HG03159 (cell line): ENCODE measurements around the gene TRAF2.
"Not testable (repeated sequence)": the region's sequence is repeated elsewhere in the genome, so short reads cannot be mapped to it uniquely, and the experiment has no call there.

Experiments
- ATAC-seq: cut with Tn5 transposase; IDR thresholded peaks from one replicate; pipeline ENCODE4 v1.9.1; 2021; ENCODE audit warnings: mild to moderate bottlenecking, moderate library complexity; ENCODE audit not compliant: unreplicated experiment

Gene TRAF2

DNA sequence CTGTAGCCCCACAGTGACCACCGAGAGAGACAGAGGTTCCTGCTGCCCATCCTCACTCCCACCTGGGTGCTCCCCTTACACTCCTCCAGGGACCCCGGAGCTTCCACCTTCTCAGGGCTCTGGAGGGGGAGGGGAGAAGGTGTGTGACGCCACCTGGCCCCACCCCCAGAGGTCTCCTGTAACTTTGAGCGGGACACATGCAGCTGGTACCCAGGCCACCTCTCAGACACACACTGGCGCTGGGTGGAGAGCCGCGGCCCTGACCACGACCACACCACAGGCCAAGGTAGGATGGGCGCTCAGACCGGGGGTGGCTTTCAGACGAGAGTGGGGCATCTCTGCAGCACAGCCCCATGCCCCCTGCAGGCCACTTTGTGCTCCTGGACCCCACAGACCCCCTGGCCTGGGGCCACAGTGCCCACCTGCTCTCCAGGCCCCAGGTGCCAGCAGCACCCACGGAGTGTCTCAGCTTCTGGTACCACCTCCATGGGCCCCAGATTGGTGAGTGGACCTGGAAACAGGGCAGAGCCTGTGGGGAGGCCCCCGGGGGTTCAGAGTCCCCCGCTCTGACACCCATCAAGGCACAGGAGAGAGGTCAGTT, 29.7 kb upstream of the TRAF2 start:
- no peak for ATAC-seq

DNA sequence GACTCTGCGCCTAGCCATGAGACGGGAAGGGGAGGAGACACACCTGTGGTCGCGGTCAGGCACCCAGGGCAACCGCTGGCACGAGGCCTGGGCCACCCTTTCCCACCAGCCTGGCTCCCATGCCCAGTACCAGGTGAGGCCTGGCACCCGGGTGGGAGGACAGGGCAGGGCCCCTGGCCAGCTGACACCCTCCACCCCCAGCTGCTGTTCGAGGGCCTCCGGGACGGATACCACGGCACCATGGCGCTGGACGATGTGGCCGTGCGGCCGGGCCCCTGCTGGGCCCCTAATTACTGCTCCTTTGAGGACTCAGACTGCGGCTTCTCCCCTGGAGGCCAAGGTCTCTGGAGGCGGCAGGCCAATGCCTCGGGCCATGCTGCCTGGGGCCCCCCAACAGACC, 29.1 kb upstream of the TRAF2 start:
- no peak for ATAC-seq

DNA sequence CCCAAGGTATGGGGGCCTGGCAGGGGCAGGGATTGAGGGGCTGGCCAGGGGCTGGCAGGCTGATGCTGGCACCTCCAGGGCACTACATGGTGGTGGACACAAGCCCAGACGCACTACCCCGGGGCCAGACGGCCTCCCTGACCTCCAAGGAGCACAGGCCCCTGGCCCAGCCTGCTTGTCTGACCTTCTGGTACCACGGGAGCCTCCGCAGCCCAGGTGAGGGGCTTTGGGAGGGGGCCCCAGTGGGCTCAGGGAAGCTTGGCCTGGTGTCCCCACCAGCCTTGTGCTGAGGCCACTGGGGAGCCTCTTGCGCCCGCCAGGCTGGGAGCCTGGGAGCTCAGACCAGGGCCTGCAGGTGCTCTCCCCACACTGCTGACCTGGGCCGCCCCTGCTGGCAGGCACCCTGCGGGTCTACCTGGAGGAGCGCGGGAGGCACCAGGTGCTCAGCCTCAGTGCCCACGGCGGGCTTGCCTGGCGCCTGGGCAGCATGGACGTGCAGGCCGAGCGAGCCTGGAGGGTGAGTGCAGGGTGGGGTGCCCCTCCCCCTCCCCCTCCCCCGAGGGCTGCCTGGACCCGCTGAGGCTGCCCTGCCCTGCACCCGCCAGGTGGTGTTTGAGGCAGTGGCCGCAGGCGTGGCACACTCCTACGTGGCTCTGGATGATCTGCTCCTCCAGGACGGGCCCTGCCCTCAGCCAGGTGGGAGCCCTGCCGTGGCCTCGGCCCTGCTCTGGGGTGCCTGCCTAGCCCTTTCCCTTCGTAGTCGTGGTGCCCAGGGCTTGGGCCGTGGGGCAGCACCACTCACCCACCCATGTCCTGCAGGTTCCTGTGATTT, 28.5 kb upstream of the TRAF2 start:
- ATAC-seq, result no peak

DNA sequence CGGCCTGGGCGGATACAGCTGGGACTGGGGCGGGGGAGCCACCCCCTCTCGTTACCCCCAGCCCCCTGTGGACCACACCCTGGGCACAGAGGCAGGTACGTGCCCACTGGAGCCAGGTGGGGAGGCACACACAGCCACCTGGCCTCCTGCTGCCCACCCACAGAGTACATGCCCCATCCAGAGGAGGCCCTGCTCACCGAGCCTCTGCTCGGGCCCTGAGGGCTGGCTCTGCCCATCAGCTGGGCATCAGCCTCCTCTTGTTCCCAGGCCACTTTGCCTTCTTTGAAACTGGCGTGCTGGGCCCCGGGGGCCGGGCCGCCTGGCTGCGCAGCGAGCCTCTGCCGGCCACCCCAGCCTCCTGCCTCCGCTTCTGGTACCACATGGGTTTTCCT, 27.9 kb upstream of the TRAF2 start:
- no peak for ATAC-seq

DNA sequence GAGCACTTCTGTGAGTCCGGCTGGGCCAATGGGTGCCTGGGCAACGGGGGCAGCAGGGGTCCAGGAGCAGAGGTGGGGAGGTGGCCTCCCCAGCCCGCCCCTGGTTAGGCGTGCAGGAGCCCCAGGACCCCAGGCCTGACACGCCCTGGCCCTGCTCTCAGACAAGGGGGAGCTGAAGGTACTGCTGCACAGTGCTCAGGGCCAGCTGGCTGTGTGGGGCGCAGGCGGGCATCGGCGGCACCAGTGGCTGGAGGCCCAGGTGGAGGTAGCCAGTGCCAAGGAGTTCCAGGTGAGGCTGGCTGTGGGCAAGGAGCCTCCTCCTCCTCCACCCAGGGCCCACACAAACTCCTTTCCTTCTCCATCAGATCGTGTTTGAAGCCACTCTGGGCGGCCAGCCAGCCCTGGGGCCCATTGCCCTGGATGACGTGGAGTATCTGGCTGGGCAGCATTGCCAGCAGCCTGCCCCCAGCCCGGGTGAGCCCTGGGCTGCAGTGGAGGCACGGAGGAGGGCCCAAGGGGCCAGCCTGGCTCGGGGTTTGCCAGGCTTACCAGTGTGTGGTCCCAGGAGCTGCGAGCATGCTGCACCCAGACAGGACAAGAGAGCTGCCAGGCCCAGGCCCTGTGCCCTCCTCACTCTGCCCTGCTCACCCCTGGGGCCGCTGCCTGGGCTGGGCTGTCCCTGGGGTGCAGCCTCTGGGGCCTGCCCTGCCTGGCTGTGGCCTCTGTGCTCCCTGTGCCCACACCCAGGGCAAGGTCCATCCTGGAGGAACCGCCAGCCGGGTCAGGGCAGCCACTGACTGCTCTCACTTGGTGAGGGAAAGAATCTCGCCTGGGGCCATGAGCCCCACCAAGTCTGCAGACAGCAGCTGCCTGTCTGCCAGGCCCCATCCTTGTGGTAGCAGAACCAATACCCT, 27.2 kb upstream of the TRAF2 start:
- no peak for ATAC-seq

DNA sequence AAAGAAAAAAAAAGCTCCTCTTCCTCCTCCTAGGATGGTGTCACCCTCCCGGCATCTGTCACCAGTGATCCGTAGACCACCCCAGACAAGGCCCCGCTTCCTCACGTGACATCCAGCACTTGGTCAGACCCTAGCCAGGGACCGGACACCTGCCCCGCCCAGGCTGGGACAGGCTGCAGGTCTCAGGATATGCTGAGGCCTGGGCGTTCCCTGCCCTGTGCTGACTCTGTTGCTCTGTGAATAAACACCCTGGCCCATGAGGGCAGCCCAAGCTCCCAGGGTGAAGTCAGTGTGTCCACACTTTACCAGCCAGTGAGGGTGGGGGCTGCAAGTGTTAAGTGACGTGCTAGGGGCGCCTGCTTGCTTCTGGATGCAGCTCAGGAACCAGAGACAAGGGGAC, 25.8 kb upstream of the TRAF2 start:
- no peak for ATAC-seq

DNA sequence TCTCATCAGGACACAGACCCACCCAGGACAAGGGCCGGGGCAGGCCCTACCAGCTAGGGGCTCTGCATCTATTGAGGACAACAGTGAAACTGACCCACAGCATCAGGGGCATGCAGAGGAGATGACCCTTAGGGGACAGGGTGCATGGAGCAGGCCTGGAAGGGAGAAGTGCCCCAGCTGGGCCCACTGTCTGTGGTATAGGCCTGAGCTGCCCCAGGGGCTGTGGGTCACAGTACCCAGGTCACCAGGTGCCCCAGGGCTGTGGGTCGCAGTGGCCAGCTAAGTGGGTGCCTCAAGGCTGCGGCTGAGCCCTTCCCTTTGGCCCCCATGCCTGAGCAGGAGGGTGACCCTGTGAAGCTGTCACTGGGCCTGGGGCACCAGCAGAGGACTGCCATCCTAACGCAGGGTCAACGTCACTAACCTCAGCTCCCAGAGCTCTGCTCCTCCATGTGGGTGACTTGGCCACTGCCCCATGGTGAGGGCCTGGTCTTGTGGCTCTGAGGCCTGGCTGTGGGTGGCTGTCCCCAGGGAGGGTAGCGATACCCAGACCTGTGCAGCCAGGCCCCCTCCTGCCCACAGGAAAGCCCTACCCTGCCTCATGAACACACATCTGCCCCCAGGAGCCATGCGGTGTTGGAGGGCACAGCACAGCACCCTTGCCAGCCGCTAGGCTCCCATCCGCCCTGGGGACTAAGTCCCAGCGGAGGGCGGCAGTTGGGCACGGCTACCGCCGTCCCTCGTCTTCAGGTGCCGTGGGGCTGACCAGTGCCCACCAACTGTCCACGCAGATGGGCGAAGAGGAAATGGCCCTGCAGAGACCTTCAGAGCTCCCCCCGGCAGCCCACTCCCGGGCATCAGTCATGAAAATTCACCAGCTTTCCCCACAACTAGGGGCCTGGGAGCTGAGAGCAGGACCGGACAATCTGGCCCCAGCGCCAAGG, 25.1 kb upstream of the TRAF2 start:
- ATAC-seq, result no peak

DNA sequence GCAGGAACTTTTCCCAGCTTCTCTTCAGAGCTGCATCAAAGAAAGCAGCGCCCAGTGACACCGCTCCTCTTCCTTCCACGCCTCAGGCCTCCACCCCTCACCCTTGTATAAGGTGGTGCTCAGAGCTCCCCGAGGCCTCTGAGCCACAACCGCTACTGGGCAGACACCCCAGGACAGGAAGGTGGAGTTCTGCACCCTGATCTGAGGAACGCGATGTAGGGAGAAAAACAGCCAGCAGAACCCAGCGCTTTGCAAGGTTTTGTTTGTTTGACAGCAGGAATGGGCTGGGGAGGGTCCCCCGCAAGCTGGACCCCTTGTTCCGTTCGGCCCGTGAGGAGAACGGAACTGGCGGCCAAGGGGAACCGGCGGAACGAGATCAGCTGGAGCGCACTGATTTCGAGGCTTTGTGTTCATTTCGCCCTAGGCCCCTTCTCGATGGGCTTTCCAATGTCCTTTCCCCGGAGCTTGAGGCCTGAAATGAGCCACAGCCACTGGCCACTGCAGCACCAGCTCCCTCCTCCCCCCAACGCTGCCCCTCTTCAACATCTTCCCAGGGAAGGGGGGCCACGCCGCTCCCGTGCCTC, 24.4 kb upstream of the TRAF2 start:
- ATAC-seq, result no peak

DNA sequence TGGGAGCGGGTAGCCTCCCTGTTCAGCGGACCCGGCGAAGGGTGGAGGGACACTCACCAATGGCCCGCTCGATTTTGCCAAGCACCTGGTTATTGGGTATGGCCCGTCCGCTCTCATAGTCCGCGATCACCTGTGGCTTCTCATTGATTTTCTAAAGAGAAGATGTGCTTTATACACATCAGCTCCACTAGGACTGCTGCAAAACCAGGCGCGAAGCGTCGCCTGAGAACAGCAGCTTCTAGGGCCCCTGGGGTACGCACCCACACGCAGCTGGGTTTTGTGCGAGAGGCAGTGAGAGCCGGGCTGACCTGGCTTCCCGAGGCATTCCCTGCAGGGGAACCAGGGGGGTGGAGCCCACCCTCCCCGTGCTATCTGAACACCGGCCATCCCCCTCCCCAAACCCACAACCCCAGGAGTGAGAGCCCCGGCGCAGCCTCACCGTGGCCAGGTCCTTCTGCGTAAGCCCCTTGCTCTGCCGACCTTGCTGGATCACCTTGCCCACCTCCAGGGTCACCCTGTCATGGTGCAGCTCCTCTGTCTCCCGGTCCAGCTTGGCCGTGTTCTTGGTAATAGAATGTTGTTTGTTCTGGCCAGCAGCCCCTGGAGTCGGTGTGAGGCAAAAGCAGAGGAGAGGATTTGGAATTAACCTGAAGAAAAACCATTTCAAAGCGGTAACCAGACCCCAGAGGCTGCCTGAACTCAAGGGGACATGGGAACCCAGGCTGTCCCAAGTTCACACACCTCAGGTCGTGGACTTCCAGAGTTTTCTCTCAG, 23.3 kb upstream of the TRAF2 start:
- ATAC-seq, result no peak

DNA sequence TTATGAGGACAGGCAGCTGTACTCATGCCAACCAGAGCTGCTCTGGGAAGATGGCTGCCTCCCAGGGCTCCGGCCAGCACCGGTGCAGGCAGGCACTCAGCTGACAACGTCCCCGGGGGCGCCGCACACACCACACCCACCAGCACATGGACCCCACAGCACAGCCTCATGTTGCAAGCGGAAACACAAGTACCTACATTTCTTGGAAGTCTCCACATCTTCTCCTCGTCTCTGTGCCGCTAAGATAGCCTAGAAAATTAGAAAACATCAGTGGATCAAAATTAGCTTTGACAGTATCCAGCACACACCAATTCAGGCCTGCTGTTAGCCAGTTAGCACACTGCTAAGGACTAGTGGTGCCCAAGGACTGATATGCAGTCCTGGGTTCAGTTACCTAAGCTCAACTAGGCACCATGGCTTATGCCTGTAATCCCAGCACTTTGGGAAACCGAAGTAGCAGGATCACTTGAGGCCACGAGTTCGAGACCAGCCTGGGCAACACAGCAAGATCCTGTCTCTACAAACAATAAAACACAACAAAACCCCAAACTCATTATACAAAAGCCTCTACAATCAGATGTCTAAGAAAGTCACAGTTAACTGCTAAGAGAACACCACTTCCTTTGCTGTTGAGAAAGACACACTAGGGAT, 22.6 kb upstream of the TRAF2 start:
- ATAC-seq, result no peak

DNA sequence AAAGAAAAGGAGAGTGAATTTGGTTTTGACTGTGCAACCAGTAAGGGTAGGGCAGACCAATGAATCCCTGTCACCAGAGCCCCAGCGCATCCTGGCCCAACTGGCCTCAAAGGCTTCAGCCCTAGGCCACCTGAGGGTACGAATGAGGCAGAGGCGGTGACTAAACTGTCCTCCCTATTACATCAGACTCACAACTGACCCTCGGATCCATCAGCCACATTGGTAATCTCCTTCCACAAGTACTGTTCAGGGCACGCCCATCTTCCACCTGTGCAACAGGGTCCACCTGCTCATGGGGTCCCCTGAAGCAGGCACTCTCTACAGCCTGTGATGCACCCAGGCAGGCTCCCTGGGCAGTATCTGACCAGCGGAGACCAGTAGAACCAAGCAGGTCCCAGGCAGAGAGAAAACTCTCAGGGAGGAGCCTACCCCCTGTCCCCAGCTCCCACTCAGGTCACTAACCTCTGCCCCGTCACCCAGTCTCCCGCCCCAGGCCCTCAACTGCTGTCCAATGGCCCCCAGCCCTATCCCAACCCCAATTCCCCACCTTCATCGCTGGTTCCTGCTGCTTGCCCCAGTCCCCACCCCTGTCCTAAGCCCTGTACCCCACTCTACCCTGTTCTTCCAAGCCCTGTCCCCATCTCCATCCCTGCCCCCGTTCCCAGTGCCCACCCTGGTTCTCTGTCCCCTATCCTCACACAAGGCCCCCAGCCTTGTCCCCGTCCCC, 21.1 kb upstream of the TRAF2 start:
- ATAC-seq, result no peak

DNA sequence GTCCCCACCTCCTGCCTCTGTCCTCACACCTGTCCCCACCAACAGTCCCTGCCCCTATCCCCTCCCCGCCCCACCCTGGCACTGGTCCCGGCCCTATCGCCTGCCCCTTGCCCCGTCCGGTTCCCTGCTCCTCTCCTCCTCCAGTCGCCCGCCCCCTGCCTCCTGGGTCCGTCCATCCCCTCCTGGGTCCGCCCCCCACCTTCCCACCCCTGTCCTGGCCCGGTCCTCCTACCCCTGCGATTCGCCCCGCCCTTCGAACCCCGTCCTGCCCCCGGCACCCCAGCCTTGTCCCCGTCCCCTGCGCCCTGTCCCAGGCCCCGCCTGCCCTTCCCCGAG, 20.6 kb upstream of the TRAF2 start:
- ATAC-seq, result no peak

DNA sequence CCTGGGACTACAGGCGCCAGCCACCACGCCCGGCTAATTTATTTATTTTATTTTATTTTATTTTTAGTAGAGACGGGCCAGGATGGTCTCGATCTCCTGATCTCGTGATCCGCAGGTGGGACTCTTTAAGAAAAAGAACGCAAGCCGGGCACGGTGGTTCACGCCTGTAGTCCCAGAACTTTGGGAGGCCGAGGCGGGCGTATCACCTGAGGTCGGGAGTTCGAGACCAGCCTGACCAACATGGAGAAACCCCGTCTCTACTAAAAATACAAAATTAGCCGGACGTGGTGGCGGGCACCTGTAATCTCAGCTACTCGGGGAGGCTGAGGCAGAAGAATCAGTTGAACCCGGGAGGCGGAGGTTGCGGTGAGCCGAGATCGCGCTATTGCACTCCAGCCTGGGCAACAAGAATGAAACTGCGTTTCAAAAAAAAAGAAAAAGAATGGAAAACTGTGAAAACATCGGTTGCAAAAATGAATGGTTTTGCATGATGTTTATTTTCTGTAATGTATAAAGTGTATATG, 19.4 kb upstream of the TRAF2 start:
- ATAC-seq, result not testable (repeated sequence)

DNA sequence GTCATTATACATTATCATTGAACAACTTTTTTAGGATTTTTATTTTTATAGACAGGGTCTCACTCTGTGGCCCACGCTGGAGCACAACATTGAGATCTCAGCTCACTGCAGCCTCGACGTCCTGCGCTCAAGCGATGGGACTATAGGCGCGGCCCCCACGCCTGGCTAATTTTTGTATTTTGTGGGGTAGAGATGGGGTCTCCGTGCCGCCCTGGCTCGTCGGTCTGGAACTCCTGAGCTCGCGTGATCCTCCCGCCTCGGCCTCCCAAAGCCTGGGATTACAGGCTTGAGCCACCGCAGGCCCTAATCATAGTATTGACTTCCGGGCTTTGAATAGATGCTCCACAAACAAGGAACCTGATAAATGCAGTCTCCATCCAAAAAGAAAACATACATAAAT, 18.8 kb upstream of the TRAF2 start:
- ATAC-seq, result no peak

DNA sequence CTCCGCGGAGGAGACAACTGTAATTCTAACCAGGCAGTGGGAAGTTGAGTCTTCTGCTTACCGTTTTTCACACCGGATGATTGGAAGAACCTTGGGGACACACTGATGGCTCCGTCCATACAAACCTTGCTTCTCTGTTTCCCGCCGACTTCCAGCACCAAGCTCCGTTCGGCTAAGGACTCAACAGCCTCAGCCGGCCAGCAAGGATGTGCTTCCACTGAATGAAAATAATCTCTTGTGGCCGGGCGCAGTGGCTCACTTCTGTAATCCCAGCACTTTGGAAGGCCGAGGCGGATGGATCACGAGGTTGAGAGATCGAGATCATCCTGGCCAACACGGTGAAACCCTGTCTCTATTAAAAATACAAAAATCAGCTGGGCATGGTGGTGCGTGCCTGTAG, 18.4 kb upstream of the TRAF2 start:
- ATAC-seq, result no peak

DNA sequence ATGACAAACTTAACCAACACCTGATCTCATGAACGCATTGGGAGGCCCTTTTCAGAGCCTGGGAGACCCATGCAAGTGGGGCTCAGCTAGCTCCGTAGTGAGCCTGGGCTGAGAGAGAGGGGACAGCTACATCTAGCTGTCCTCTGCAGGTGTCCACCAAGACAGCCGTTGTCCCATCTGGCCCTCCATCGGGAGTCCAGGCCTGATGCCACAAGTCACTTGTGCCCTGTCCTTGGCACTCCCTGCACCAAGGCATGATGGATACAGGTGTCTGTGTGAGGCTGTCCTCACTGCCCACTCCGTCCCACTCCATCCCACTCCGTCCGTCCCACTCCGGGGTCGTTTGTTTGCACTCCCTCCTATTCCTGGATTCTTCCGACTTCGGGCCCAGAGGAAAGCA, 17.7 kb upstream of the TRAF2 start:
- no peak for ATAC-seq

DNA sequence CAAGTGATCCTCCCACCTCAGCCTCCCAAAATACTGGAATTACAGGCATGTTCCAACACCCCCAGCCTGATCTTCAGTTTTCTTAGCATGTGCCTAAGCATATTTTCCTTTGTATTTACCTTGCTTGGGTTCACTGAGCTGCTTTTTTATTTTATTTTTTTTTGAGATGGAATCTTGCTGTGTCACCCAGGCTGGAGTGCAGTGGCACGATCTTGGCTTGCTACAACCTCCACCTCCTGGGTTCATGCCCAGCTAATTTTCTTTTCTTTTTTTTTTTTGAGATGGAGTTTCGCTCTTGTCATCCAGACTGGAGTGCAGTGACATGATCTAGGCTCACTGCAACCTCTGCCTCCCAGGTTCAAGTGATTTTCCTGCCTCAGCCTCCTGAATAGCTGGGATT, 16.7 kb upstream of the TRAF2 start:
- ATAC-seq, result not testable (repeated sequence)

DNA sequence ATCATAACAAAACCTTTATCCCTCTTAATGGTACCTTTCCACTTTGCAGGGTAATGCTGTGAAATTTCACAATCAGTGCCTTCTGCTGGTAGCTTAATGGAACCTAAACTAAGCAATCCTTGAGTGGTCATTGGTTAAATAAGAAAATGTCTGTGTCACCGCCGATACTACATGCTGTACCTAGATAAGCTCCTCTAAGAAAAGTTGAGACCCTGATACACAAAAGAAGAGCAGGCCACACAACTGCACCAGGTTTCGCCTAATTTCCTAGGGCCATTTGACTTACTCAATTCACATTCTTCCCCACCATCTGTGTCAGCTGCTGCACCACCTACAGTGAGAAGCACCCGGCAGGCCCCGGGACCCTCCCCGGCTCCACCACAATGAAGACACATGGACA, 11.2 kb upstream of the TRAF2 start:
- no peak for ATAC-seq
